ENCODE results near the gene ADAMTSL3.
"Not testable (repeated sequence)": the region's sequence is repeated elsewhere in the genome, so short reads cannot be mapped to it uniquely, and the experiment has no call there.

Gene ADAMTSL3

GRCh38 chr15:83702314-83702713 lies 48.4 kb downstream of the ADAMTSL3 start:
- not testable (repeated sequence) for H3K36me3 Mint-ChIP-seq (ENCODE audit: low read depth); H3K4me3 Mint-ChIP-seq; H3K27me3 Mint-ChIP-seq; H3K27ac Mint-ChIP-seq; H3K4me1 Mint-ChIP-seq (ENCODE audit: low read depth)
- H3K9me3 Mint-ChIP-seq, result peaks cover 11% of the 10 kb centered on the region

DNA sequence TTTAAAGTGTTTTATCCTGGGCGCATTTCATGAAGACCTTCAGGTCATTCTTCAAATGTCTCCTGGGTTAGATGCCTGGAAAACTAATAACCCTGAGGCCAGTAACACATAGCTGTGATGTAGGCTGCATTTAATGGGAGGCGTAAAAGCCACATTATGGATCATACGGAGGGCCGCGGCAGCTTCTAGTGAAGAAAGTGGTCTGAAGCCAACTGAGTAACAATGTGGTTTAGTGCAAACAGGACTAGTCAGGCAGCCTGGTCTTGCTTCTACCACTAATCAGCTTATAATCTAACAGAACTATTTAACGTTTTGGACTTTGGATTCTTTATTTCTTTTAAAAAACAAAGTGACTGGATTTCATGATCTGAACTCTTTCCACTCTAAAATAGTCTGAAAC lies 54.4 kb downstream of the ADAMTSL3 start:
- Mint-ChIP-seq H3K9me3 (no peaks in the 10 kb centered on the region), H3K27me3 (no peaks in the 10 kb centered on the region), H3K27ac (no peak overlapping the region), H3K36me3 (ENCODE audit: low read depth) (no peaks in the 10 kb centered on the region), H3K4me1 (ENCODE audit: low read depth) (no peaks in the 10 kb centered on the region), H3K4me3 (no peak overlapping the region)

- Mint-ChIP-seq H3K9me3 (no peaks in the 10 kb centered on the region), H3K27ac (no peak overlapping the region), H3K4me3 (no peak overlapping the region), H3K27me3 (no peaks in the 10 kb centered on the region), H3K4me1 (ENCODE audit: low read depth) (no peaks in the 10 kb centered on the region), H3K36me3 (ENCODE audit: low read depth) (no peaks in the 10 kb centered on the region)
Measured at GRCh38 chr15:83709241-83709640, 55.3 kb downstream of the ADAMTSL3 start.

- no peaks in the 10 kb centered on the region for H3K9me3 Mint-ChIP-seq
- H3K4me3 Mint-ChIP-seq, result no peak overlapping the region
- H3K4me1 Mint-ChIP-seq (ENCODE audit: low read depth), result no peaks in the 10 kb centered on the region
- no peak overlapping the region for H3K27ac Mint-ChIP-seq
- no peaks in the 10 kb centered on the region for H3K36me3 Mint-ChIP-seq (ENCODE audit: low read depth)
- no peaks in the 10 kb centered on the region for H3K27me3 Mint-ChIP-seq
Measured at GRCh38 chr15:83709811-83710210, 55.9 kb downstream of the ADAMTSL3 start.

- no peaks in the 10 kb centered on the region for H3K36me3 Mint-ChIP-seq (ENCODE audit: low read depth)
- H3K27ac Mint-ChIP-seq, result no peak overlapping the region
- H3K4me3 Mint-ChIP-seq, result no peak overlapping the region
- no peaks in the 10 kb centered on the region for H3K4me1 Mint-ChIP-seq (ENCODE audit: low read depth)
- no peaks in the 10 kb centered on the region for H3K9me3 Mint-ChIP-seq
- H3K27me3 Mint-ChIP-seq, result no peaks in the 10 kb centered on the region
Measured at GRCh38 chr15:83710452-83710851, 56.5 kb downstream of the ADAMTSL3 start.

- H3K36me3 Mint-ChIP-seq (ENCODE audit: low read depth), result no peaks in the 10 kb centered on the region
Measured at GRCh38 chr15:83711236-83711635, 57.3 kb downstream of the ADAMTSL3 start.

DNA sequence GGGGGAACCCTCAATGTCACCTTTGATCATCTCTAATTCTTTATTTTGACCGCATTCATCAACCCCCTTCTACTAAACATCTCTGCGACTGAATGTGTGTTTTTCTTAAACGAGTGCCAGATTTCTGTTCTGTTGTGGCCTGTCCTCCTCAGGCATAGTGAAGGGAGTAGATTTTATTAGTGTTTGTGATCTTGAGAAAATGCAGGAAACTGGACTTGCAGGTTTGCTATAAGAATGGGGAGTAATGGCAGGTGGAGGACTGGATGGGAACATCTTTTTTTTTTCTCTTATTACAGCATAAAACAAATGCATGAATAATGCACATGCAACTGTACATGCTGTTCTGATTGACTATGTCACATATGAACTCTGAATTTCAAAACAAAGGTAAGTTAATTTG lies 59.3 kb downstream of the ADAMTSL3 start:
- Mint-ChIP-seq H3K27ac (no peak overlapping the region), H3K4me3 (no peak overlapping the region), H3K4me1 (ENCODE audit: low read depth) (no peaks in the 10 kb centered on the region), H3K9me3 (no peaks in the 10 kb centered on the region), H3K36me3 (ENCODE audit: low read depth) (no peaks in the 10 kb centered on the region), H3K27me3 (peaks cover 4% of the 10 kb centered on the region)

More at GRCh38 chr15:83711236-83711635, 57.3 kb downstream of the ADAMTSL3 start:
- Mint-ChIP-seq H3K9me3 (no peaks in the 10 kb centered on the region), H3K4me3 (no peak overlapping the region), H3K4me1 (ENCODE audit: low read depth) (no peaks in the 10 kb centered on the region), H3K27me3 (no peaks in the 10 kb centered on the region), H3K27ac (no peak overlapping the region)

DNA sequence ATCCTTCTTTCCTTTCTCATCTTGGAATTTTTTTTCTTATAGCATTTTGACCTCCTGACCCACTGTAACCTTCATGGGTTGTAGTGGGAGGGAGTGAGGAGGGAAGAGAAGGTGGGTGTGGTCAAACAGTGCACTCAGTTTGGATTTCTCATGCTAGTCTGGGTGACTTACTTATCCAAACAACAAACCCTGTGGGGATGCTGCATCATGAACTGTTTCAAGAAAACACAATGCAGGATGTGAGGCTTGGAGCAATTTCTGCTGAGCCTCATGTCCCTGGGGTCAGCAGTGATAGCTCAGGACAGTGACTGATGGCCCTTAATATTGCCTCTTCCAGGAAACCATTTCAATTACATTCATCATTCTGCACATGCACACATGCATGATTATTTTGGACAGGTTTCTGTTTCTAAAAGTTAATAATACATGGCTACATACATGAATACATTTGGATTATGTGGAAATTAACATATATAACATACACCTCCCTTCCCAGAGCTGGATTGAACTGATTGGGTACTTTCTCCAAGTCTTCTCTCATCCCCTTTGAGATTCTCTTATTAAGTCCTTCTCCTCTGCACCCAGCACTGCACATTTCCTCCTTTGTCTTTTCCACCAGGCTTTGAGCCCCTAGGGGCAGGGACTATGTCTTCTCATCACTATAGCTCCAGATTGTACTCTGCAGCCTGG lies 61.2 kb downstream of the ADAMTSL3 start:
- no peaks in the 10 kb centered on the region for H3K36me3 Mint-ChIP-seq (ENCODE audit: low read depth)
- H3K27me3 Mint-ChIP-seq, result peaks cover 4% of the 10 kb centered on the region
- no peaks in the 10 kb centered on the region for H3K4me1 Mint-ChIP-seq (ENCODE audit: low read depth)
- H3K9me3 Mint-ChIP-seq, result no peaks in the 10 kb centered on the region
- H3K4me3 Mint-ChIP-seq, result no peak overlapping the region
- no peak overlapping the region for H3K27ac Mint-ChIP-seq

DNA sequence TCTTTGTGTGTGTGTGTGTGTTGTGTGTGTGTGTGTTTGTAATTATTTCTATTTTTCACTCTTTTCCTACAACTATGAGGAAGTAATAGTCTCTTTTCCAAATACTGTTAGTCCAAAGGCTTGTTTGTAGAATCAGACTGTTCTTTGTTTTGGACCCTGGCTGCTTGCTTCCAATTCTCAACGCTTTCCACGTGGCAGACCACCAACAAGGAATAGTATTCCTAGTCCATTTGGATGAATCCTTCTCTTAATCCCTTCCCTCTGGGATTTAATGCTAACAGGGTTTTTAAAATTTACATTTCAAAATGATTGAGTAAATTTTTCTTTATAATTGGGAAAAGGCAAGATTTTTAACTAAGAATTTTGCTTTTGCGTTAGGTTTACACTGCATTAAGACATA lies 62.7 kb downstream of the ADAMTSL3 start:
- H3K27me3 Mint-ChIP-seq, result peaks cover 4% of the 10 kb centered on the region
- no peaks in the 10 kb centered on the region for H3K4me1 Mint-ChIP-seq (ENCODE audit: low read depth)
- H3K4me3 Mint-ChIP-seq, result no peak overlapping the region
- H3K36me3 Mint-ChIP-seq (ENCODE audit: low read depth), result no peaks in the 10 kb centered on the region
- no peak overlapping the region for H3K27ac Mint-ChIP-seq
- H3K9me3 Mint-ChIP-seq, result no peaks in the 10 kb centered on the region

- no peak overlapping the region for H3K27ac Mint-ChIP-seq
- peaks cover 4% of the 10 kb centered on the region for H3K27me3 Mint-ChIP-seq
- no peaks in the 10 kb centered on the region for H3K4me1 Mint-ChIP-seq (ENCODE audit: low read depth)
- H3K36me3 Mint-ChIP-seq (ENCODE audit: low read depth), result no peaks in the 10 kb centered on the region
- no peak overlapping the region for H3K4me3 Mint-ChIP-seq
- H3K9me3 Mint-ChIP-seq, result no peaks in the 10 kb centered on the region
Measured at GRCh38 chr15:83717010-83717409, 63.1 kb downstream of the ADAMTSL3 start.

GRCh38 chr15:83720468-83720867 lies 66.5 kb downstream of the ADAMTSL3 start:
- Mint-ChIP-seq H3K4me3 (no peak overlapping the region), H3K27me3 (peaks cover 4% of the 10 kb centered on the region), H3K4me1 (ENCODE audit: low read depth) (no peaks in the 10 kb centered on the region), H3K9me3 (no peaks in the 10 kb centered on the region), H3K27ac (no peak overlapping the region), H3K36me3 (ENCODE audit: low read depth) (no peaks in the 10 kb centered on the region)

DNA sequence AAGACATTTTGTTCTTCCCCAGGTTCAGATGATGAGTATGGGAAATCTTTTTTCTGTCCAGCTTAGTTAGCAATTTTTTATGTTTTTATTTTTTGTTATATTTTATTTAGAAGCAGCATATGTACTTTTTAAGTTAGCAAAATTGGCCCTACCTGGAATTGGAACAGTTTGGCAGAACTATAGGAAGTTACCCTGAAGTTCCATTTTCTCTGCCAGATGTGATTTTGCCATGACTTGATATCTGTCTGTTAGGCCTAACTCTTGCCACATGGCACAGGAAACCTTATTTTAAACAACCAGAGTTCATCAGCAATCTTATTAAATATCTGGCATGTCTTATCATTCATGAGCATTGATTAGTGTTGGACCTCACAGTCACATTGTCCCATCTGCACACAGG lies 67.1 kb downstream of the ADAMTSL3 start:
- Mint-ChIP-seq H3K4me1 (ENCODE audit: low read depth) (no peaks in the 10 kb centered on the region), H3K4me3 (no peak overlapping the region), H3K27me3 (peaks cover 4% of the 10 kb centered on the region), H3K27ac (no peak overlapping the region), H3K9me3 (no peaks in the 10 kb centered on the region), H3K36me3 (ENCODE audit: low read depth) (no peaks in the 10 kb centered on the region)

DNA sequence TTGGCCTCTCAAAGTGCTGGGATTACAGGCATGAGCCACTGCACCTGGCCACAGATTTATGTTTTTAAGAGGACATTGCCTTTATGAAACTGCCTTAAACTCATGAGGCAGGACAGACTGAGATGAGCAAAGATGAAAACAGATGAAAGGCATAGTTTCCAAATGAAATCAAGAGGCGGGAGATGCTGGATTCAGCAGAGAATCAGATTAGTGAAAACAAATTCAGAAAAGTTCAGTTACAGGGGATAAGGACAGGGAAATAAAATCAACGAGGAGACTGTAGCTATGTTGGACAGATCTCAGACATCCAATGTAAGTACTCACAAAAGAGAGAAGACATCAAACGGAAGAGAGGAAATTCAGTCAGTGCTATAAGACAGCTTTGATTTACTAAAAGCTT lies 68.1 kb downstream of the ADAMTSL3 start:
- H3K4me1 Mint-ChIP-seq (ENCODE audit: low read depth), result no peaks in the 10 kb centered on the region
- no peak overlapping the region for H3K4me3 Mint-ChIP-seq
- H3K27me3 Mint-ChIP-seq, result peaks cover 4% of the 10 kb centered on the region
- no peak overlapping the region for H3K27ac Mint-ChIP-seq
- H3K36me3 Mint-ChIP-seq (ENCODE audit: low read depth), result no peaks in the 10 kb centered on the region
- H3K9me3 Mint-ChIP-seq, result no peaks in the 10 kb centered on the region

DNA sequence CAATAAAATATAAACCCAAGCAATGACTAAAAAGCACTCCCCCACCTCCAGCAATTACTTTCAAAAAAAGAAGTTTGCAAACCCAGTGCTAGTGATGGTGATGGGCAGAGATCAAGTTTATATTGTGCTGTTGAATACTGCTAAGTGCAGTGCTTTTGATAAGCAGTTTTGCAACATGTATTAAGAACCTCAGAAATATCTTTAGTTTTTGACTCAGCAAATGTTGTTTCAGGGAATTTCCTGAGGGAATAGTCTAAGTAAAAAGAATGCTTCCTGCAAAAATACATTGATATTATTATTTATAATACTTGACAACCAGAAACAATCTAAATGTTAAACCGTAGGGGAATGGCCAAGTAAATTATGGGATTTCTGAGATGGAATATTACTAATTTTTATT lies 69.3 kb downstream of the ADAMTSL3 start:
- no peaks in the 10 kb centered on the region for H3K9me3 Mint-ChIP-seq
- H3K36me3 Mint-ChIP-seq (ENCODE audit: low read depth), result no peaks in the 10 kb centered on the region
- no peaks in the 10 kb centered on the region for H3K27me3 Mint-ChIP-seq
- no peaks in the 10 kb centered on the region for H3K4me1 Mint-ChIP-seq (ENCODE audit: low read depth)
- H3K27ac Mint-ChIP-seq, result no peak overlapping the region
- no peak overlapping the region for H3K4me3 Mint-ChIP-seq

- Mint-ChIP-seq H3K27ac (no peak overlapping the region), H3K36me3 (ENCODE audit: low read depth) (no peaks in the 10 kb centered on the region), H3K4me1 (ENCODE audit: low read depth) (no peaks in the 10 kb centered on the region), H3K4me3 (no peak overlapping the region), H3K9me3 (no peaks in the 10 kb centered on the region), H3K27me3 (peaks cover 20% of the 10 kb centered on the region)
Measured at GRCh38 chr15:83732196-83732595, 78.3 kb downstream of the ADAMTSL3 start.

DNA sequence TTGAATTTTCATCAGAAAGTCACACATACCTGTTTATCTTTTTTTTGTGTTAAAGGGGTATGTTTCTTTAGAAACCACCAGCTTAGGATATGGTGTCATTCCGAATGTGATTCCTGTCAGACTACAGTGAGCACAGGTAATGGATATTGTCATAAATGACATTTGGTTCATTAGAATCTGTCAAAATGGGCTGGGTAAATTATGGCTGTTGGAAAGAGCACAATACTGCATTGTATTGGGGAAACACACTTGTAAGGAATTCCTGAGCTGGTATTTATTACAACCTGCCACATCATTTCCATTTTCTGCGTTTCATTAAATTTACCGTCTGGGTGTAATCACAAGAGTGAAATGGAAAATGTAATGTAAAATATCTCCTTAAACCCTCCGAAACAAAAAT lies 78.8 kb downstream of the ADAMTSL3 start:
- H3K4me3 Mint-ChIP-seq, result no peak overlapping the region
- H3K27ac Mint-ChIP-seq, result no peak overlapping the region
- peaks cover 20% of the 10 kb centered on the region for H3K27me3 Mint-ChIP-seq
- no peaks in the 10 kb centered on the region for H3K4me1 Mint-ChIP-seq (ENCODE audit: low read depth)
- H3K9me3 Mint-ChIP-seq, result no peaks in the 10 kb centered on the region
- no peaks in the 10 kb centered on the region for H3K36me3 Mint-ChIP-seq (ENCODE audit: low read depth)

Measured in stimulated activated naive CD8-positive, alpha-beta T cell treated with anti-CD3 and anti-CD28 coated beads, Interleukin-15, Interleukin-2, amounts not matched to agents 100 ng/mL and 50 ng/mL, for 24 hours (primary cell).